Inflammatory macrophage (primary cell): Measurements from ENCODE around the gene ADGRG3.
"Not testable (repeated sequence)": the region's sequence is repeated elsewhere in the genome, so short reads cannot be mapped to it uniquely, and the experiment has no call there.

Experiments
- DNase-seq, 2 donors: peaks; one replicate each; pipeline ENCODE4 v3.0.0-alpha.2; 2020 to 2022

ADGRG3 gene

DNA sequence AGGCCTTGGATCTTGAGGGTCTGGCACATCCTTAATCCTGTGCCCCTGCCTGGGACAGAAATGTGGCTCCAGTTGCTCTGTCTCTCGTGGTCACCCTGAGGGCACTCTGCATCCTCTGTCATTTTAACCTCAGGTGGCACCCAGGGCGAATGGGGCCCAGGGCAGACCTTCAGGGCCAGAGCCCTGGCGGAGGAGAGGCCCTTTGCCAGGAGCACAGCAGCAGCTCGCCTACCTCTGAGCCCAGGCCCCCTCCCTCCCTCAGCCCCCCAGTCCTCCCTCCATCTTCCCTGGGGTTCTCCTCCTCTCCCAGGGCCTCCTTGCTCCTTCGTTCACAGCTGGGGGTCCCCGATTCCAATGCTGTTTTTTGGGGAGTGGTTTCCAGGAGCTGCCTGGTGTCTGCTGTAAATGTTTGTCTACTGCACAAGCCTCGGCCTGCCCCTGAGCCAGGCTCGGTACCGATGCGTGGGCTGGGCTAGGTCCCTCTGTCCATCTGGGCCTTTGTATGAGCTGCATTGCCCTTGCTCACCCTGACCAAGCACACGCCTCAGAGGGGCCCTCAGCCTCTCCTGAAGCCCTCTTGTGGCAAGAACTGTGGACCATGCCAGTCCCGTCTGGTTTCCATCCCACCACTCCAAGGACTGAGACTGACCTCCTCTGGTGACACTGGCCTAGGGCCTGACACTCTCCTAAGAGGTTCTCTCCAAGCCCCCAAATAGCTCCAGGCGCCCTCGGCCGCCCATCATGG is 4.0 kb upstream of the ADGRG3 start:
- no peak for DNase-seq

DNA sequence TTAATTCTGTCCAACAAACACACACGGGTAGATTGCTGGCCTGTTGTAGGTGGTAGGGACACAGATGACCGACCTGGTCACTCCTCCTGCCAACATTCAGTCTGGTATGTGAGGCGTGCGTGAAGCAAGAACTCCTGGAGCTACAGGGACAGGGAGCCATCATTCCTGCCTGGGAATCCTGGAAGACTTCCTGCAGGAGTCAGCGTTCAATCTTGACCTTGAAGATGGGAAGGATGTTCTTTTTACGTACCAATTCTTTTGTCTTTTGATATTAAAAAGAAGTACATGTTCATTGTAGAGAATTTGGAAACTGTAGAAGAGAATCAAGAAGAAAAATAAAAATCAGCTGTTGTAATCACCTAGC is 3.5 kb upstream of the ADGRG3 start:
- DNase-seq: no peak

DNA sequence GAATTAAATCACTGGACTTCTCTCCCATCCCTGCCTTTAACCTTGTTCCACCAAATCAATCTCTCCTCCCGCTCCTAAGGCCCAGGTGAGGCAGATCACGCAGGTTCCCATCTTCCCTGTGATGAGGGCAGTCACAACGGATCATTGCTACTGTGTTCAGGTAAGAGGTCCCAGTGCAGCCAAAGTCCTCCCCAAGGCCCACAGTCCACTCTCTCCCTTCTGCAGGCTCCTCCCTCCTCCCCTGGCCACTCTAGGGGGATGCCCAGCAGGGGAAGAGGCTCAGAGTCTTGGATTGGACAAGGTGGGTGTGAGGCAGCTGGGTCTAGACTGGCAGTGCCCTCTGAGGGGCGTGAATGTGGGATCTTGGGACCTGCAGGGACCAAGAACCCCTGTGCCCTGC is 2.6 kb upstream of the ADGRG3 start:
- DNase-seq: no peak

DNA sequence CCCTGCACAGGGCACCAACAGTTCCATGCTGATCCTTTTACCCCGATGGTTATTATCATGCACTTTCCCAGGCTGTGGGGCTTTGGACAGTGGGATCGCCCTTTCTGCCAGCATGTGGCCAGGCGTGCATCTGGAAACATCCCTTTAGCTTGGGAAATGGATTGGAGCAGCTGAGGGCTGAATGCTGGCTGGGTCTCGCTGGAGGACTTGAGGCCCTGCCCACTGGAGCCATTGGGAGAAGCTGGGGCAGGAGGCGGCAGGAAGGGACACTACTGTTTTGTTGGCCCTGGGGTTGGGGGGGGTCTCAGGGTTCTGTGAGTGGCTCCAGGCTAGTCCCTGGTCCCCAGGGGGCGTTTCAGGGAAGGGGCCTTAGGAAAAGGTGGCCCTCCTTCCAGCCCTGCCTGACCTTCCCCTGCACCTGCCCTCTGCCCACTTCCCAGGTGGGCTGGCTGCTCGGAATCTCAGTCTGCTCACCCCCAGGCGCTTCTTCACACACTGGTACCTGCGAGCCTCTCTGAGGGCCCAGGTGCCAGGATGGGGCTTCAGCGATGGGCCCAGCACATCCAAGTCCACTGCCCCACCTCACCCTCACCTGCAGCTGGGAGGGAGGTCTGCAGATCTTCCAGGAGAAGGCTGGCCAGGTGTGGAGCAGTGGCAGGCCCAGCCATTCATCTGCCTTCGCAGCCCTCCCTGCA is 1.6 kb upstream of the ADGRG3 start:
- no peak for DNase-seq

DNA sequence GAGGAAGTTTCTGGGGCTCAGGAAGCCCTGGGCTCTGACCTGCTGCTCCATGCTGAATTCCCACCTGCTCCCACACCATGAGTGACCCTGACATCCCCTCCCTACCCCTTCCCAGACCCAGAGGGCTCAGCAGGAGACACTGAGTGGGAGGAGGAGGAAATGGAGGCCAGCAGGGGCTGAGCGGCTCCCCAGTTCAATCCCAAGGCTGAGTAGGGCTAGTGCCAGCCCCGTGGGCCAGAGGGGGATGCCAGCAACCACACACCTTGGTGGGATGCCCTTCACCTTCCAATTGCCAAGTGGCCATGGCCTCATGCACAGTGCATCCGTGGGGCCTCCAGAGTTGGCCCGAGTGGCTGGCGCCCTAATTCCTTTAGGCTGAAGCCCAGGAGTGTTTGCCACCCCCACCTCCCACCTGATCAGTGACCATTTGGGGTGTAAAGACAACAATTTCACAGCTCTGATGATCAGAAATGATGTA is 1.0 kb upstream of the ADGRG3 start:
- no peak for DNase-seq

DNA sequence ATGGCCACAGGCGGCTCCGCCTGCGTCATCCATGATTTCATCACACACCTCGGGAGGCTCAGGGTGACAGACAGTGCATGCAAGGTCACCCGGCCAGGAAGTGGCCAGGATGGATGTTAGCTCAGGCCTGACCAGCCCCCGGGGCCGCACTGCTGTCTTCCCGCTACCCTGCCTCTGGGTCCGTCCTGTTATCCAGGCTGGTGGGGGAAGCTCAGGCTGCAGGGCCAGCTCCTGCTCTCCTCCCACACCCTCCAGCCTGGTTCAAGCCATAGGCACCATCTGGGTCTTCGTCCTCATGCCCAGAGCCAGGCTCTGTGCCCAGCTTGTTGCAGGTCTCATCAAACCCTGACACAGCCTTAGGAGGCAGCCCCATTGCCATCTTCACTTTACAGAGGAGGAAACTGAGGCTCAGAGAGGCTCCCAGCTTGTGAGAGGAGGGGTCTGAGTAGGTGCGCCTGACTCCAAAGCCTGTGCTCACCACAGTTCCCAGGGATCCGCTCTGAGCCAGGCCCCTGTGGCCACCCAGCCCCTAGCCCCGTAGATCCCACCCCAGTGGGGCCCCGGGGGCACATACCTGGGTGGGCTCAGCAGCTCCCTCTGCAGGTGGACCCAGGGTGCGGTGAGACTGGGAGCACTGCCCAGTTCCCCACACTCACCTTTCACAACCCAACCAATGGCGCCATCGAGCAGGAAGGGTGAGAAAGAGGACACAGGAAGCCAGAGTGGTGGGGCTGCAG is 412 bp upstream of the ADGRG3 start:
- peak; percentile 95 to 96 for DNase-seq

DNA sequence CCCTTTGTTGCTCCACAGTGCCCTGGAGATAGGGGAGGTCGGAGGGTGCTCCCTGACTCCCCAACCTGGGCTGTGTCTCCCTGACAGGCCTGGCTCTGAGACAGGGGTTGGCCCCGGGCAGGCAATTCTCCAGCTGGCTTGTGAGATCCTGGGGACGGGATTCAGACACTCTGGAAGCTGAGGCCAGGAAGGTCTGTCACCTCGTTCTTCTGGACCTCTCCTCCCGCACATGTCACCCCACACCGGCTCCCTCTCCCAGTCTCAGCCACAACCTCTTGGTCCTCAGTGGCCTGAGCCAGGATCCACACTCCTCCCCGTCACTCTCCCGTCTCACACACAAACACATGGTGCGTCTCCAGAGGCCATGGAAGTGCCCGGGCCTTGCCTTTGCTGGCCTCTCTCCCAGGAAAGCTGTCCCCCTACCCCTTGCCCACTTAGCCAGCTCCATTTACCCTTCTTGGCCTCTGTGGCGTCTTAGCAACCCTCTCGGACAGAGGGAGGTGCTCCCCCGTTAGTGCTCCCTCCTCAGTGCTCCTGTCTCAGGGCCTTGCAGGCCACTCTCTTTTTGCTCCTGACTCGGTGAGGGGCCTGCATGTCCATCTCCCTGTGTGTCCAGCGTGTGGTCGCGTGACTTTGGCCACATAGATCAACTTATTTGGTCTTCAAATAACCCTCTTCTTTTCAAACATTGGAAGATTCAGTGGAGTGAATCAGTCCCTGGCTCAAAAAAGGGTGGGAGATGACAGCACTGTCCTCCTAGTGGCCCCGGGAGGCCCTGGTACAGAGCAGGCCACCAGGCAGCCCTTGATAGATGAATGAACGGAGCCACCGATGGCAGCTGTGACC is 747 bp downstream of the ADGRG3 start:
- no peak for DNase-seq

DNA sequence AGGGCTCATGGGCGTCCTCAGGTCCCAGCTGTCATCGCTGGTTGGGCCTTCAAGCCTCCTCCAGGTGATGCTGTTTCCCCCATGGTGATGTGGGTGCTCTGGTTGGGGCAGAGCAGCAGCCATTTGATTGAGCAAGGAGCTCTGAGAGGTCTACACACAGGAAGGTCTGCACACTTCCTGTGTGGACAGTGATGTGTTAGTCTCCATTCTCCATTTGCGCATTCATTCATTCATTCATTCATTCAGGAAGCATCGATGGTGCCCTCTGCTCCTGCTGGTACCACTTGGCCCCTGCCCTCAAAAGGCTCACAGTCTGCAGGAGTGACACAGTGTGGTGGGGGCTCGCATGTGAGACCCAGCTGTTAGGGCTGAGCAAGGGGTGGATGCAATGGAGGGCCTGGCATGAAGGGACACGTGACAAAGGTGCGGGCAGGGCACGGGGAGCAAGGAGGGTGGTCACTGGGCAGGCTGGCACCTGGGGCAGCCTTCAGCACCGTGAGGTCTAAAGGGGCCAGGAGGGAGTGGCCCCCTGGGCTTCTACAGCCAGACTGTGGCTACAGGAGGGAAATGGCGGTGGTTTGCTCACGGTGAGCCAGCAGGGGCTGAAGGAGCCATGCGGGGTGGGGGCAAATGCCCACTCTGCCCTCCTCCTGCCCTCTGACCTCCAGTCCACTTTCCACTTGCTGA is 1.5 kb downstream of the ADGRG3 start:
- DNase-seq: no peak

DNA sequence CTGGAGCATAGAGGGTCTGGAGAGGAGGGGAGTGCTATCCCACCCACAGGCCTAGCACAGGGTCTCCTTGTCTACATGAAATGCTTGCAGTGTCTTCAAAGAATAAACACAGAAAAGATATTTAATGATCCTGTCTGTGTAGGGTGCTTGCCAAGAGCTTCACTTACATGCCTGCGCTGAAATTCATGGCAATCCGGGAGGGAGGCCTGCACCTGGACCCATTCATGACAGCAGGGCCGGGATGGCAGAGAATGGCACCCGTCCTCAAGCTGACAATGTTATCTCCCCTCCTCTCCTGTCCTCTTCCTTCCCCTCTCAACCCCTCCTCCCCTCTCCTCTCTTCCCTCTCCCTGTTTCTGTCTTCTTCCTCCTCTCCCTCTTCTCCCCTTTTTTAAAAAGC is 2.1 kb downstream of the ADGRG3 start:
- no peak for DNase-seq

DNA sequence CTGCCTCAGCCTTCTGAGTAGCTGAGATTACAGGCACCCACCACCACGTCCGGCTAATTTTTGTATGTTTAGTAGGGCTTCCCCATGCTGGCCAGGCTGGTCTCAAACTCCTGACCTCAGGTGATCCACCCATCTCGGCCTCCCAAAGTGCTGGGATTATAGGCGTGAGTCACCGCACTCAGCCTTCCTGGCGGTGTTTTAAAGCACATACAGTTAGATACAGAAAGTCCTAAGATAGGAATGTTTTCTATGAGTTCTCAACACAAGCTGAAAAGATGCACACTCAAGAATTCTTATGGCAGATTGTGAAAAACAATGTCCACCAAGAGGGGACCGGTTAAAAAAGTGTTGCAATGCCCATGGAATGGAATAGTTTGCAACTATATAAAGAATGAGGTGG is 3.3 kb downstream of the ADGRG3 start:
- not testable (repeated sequence) for DNase-seq

DNA sequence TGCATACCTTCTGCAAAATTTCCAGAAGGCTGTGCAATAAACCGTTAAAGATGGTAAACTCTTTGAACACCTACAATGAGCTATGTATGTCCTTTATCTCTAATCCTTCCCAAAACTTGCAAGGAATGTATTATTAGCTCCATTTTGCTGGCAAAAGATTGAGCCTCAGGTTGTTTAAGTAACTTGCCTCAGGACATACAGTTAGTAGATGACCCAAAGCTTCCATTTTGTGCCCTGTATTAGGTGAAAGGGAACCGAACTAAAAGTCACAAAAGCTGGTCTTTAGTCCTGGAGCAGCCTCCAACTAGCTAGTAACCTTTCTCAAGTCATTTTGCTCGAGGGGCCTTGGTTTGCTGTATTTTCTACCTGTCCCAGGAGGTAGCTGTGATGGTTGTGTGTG is 4.3 kb downstream of the ADGRG3 start:
- DNase-seq: no peak

DNA sequence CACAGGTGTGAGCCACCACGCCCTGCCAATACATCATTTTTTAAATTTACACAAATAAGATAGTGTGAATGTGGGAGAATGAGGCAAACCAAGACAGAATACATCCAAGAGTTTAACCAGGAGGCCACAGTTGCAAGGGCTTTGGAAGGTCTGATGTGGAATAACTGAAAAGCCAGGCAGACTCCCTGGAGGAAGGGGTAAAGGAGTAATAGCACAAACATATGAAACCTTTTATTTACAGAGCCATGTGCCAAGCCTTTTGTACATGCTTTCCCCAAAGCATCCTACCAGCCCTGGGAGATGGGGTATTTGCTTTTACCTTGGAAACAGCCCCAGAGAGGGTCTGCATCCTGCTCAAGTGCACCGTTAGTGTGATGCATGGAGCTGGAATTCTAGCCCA is 4.7 kb downstream of the ADGRG3 start:
- DNase-seq: no peak

DNA sequence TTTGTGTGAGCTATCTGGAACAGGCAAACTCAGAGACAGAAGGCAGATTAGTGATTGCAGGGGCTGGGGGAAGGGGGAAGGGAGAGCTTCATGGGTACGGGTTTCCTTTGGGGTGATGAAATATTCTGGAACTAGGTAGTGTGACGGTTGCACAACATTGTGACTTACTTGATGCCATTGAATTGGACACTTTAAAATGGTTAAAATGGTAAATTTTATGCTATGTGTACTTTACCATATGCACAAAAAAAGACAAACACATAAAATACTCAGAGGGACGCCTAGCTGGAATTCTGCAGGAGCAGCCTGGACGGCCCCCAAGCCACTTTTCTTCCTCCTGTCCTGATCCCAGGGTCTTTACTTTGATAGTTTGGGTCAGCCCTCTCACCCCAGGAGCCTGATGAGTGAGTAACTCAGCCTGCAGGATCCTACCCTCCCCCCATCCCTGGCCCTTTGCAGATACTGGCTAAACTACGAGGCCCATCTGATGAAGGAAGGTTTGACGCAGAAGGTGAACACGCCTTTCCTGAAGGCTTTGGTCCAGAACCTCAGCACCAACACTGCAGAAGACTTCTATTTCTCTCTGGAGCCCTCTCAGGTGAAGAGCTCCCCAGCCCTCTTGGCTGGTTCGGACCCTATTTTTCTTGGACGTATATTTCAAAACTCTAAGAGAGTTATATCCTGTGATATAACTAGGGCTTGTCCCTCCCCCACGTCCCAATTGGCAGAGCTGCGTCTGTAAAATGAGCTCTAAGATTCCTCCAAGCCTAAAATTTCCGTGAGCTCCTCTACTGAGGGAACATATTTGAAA is 7.8 kb downstream of the ADGRG3 start:
- DNase-seq: no peak

DNA sequence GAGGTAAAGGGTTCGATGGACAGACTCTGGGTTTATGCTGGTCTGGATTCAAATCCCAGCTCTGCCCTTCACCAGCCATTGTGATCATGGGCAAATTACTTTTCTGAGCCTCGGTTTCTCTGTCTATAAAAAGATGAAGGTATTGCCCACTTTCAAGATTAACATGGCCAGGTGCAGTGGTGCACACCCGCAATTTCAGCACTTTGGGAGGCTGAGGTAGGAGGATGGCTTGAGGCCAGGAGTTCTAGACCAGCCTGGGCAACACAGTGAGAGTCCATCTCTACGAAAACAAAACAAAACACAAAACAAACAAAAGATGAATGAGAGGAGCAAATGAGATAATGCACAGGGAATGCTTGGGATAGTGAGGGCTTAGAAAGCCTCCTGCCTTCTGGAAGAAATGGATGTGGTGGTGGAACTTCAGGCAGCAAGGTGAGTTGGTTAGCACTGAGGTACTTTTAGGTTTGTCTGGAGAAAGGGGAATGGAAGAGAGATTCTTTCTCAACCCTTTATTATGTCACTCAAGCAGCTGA is 8.5 kb downstream of the ADGRG3 start:
- DNase-seq: no peak

DNA sequence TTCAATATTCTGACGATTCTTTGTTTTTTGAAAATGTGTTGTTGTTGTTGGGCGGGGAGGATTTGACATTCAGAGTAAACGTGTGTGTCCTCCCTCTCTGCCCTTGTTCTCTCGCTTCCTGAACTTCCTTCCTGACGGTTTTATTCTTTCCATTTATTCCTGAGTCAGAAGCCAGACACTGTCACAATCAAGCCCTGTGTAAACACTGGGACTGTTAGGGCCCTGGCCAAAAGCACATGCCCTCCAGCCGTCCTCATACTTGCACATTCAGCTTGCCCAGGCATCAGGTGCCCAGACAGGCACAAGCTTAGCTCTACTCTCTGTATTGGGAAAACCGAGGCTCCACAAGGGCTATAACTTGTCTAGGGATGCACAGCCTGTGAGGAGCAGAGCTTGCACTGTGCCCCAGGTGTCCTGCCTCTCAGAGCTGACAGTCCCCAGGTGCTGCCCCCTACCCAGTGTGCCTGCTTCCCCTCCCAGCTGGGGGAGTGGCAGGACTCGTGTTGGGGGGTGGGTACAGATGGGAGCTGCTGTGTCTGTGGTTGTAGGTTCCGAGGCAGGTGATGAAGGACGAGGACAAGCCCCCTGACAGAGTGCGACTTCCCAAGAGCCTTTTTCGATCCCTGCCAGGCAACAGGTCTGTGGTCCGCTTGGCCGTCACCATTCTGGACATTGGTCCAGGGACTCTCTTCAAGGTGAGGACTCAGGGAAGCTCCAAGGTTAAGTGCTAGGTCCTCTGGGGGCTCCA is 9.7 kb downstream of the ADGRG3 start:
- no peak for DNase-seq

DNA sequence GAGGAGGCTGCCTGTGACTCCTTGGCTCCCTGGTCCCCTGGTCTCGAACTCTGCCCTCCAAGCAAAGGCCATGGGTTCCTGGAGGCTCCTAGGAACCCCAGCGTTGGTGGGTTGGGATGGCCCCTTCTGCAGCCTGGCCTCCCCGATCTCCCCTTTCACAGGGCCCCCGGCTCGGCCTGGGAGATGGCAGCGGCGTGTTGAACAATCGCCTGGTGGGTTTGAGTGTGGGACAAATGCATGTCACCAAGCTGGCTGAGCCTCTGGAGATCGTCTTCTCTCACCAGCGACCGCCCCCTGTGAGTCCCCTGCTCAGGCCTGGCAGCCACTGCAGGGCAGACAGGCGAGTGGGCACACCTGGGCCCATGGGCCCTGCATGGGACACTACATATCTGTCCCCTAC is 10.9 kb downstream of the ADGRG3 start:
- DNase-seq: no peak

DNA sequence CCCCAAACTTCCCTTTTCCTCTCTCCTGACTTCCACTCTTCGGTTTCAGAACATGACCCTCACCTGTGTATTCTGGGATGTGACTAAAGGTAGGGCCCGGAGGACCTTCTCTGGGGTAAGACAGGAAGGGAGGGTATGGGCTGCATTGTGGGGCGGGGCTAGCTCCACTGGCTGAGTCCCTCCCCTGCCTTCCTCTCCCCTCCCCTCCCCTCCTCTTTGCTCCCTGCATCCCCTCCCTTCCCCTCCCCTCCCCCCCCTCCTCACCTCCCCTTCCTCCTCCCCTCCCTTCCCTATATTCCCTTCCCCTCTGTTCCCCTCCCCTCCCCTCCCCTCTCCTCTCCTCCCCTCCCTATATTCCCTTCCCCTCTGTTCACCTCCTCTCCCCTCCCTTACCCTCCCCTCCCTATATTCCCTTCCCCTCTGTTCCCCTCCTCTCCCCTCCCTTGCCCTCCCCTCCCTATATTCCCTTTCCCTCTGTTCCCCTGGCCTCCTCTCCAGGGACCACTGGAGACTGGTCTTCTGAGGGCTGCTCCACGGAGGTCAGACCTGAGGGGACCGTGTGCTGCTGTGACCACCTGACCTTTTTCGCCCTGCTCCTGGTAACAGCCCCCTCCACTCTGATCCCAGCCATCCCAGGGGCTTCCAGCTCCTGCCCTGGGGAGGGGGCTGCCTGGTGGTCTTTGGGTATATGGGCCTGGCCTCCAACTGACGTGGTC is 11.8 kb downstream of the ADGRG3 start:
- no peak for DNase-seq

DNA sequence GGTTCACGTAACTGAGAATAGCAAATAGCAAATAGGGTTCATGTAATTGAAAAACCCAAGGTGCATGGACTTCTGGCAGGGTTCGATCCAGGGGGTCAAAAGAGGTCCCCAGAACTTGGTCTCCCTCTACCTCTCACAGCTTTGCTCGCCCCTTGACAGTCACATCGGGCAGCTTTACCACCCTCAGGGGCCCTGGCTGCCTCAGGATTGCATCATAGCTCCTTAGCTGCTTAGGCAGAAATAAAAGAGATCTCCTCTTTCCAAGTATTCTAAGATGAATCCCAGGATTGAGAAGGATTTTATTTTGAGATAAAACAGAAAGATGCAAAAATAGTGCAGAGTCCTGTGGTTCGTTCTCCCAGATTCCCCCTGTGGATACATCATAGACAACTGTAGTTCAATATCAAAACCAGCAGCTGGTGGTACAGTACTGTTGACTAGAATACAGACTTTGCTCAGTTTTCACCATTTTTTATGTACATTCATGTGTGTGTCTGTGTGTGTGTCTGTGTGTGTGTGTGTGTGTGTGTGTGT is 12.8 kb downstream of the ADGRG3 start:
- DNase-seq: no peak
